ENCODE results near the gene ATL3. TPM values are rescaled to one million over a fixed set of nuclear protein-coding genes. Genes with fewer than 3 reads are reported as not detected.

The ATL3 gene
- total and polyA plus RNA-seq, 12 donors: 12.3 to 110 (median 66.4) TPM

DNA sequence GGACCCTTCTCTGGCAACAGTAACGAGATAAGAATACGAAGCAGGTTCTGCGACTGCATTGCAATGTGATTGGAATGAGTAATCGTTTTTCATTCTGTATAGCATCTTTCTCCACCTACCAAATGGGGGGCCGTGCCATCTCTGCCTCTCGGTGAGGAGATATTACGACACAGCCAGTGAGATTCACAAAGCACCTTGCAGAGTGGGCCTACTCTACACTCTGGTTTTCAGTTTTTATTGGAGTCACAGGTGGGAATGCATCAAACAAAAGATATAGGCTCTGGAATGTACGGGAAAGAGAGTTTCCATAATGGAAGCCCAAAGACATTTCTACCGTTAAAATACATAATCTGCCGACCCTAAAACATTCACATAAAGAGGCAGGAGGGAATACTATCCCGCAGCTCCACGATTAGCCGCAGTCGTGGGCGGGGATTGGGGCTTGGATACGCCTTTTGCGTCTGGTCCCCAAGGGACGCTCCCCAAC lies 9.7 kb upstream of the ATL3 start:
- Histone ChIP-seq H3K27me3 (no peaks in the 10 kb centered on the region), H3K4me1 (replicated peaks in 1 of 2) (peaks cover 18 to 32% of the 10 kb centered on the region in 2 donors), H3K9me3 (replicated peaks in 1 of 3) (no peaks in the 10 kb centered on the region), H3K36me3 (replicated peaks in 1 of 2) (no peaks in the 10 kb centered on the region), H3K27ac (peak overlapping the region; percentile 4 to 94 (median 92)), H3K4me3 (peak overlapping the region in 2 of 4 donors; percentile 70 to 97)
- intact Hi-C loops (cut with DNase I): loop anchor here in 1 of 2 donors (10.0 kb wide), 1 partner anchor 54 kb away; no protein-coding TSS in a partner anchor
- peak in 5 of 7 donors; percentile 25 to 59 (median 37) for DNase-seq
- TF ChIP-seq, protein P1, sequence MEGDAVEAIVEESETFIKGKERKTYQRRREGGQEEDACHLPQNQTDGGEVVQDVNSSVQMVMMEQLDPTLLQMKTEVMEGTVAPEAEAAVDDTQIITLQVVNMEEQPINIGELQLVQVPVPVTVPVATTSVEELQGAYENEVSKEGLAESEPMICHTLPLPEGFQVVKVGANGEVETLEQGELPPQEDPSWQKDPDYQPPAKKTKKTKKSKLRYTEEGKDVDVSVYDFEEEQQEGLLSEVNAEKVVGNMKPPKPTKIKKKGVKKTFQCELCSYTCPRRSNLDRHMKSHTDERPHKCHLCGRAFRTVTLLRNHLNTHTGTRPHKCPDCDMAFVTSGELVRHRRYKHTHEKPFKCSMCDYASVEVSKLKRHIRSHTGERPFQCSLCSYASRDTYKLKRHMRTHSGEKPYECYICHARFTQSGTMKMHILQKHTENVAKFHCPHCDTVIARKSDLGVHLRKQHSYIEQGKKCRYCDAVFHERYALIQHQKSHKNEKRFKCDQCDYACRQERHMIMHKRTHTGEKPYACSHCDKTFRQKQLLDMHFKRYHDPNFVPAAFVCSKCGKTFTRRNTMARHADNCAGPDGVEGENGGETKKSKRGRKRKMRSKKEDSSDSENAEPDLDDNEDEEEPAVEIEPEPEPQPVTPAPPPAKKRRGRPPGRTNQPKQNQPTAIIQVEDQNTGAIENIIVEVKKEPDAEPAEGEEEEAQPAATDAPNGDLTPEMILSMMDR (IDR thresholded peaks at IDR 0.05): no peak
- TF ChIP-seq POLR2A (IDR thresholded peaks at IDR 0.05): no peak
- 4 to 6% (median 5%) methylated on average over 10 to 18 of the region's 18 CpGs for WGBS, 4 donors

DNA sequence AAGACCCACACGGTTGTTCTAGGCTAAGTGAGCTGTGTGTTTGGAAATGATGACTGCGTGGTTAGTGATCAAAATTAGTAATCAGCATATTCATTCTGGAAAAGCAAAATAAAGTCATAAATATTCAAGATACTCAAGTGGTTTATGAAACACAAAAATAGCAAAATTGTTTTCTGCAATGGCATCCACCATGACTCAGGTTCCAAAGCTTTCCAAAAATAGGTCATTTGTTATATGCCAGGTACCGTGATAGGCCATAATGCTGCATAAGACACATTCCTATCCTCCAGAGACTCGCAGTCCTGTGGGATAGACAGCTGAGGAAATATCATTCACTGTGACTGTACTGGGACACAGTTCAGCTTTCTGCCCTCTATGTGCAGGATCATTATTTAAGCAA lies 2.4 kb upstream of the ATL3 start:
- TF ChIP-seq POLR2A (IDR thresholded peaks at IDR 0.05): no peak
- TF ChIP-seq, protein P1 (IDR thresholded peaks at IDR 0.05): no peak
- H3K9me3 ChIP-seq (replicated peaks in 1 of 3): no peaks in the 10 kb centered on the region
- no peaks in the 10 kb centered on the region for H3K27me3 ChIP-seq
- WGBS, 4 donors: 46 to 50% (median 48%) methylated on average over 4 of the region's 4 CpGs
- no peak for DNase-seq
- H3K27ac ChIP-seq: peak overlapping the region in 3 of 5 donors; percentile 18 to 44 (median 19)
- H3K4me1 ChIP-seq (replicated peaks in 1 of 2): peaks cover 7 to 21% of the 10 kb centered on the region in 2 donors
- no peak overlapping the region for H3K4me3 ChIP-seq
- intact Hi-C loops (cut with DNase I): no loop called here
- no peaks in the 10 kb centered on the region for H3K36me3 ChIP-seq (replicated peaks in 1 of 2)

DNA sequence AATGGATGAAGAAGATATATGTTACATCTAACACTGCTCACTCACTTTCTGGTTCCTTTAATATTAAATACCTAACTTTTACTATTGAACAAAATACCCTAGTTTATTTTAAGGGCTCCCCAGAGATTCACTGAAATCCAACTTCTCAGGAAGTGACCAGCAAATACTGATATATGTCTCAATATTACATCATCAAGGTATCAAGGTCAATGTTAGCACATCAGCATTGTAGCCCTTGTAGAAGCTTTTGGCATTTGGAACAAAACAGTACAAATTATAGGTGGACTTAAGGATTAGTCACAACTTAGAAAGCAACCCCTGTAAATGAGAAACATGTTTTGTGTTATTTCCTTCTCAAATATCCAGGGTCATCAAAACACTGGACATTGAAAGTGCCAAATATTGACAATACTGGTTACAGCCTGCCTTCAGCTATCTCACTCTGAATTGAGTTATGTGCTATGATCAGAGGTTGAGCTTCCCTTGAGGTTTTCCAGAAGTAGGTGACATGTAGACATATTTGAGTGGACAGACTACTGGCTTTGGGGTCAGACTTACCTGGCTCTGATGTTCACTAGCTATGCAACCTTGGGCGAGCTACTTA lies 1.9 kb upstream of the ATL3 start:
- Histone ChIP-seq H3K9me3 (replicated peaks in 1 of 3) (no peaks in the 10 kb centered on the region), H3K36me3 (replicated peaks in 1 of 2) (no peaks in the 10 kb centered on the region), H3K4me3 (no peak overlapping the region), H3K27ac (peak overlapping the region in 3 of 5 donors; percentile 18 to 44 (median 19)), H3K27me3 (no peaks in the 10 kb centered on the region), H3K4me1 (replicated peaks in 1 of 2) (peaks cover 11 to 26% of the 10 kb centered on the region in 2 donors)
- intact Hi-C loops (cut with DNase I): no loop called here
- TF ChIP-seq POLR2A (IDR thresholded peaks at IDR 0.05): no peak
- TF ChIP-seq, protein P1 (IDR thresholded peaks at IDR 0.05): no peak
- 64 to 74% (median 73%) methylated on average over 1 of the region's 1 CpG for WGBS, 4 donors
- no peak for DNase-seq

DNA sequence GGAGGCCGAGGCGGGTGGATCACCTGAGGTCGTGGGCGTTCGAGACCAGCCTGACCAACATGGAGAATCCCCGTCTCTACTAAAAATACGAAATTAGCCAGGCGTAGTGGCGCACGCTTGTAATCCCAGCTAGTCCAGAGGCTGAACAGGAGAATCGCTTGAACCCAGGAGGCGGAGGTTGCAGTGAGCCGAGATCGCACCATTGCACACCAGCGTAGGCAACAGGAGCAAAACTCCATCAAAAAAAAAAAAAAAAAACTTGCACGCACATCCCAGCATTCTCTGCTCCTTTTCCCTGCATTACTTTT lies 934 bp upstream of the ATL3 start:
- intact Hi-C loops (cut with DNase I): no loop called here
- DNase-seq: peak in 1 of 7 donors; percentile 58
- Histone ChIP-seq H3K27ac (peak overlapping the region in 2 of 5 donors; percentile 97 to 98), H3K36me3 (replicated peaks in 1 of 2) (no peaks in the 10 kb centered on the region), H3K9me3 (replicated peaks in 1 of 3) (no peaks in the 10 kb centered on the region), H3K4me1 (replicated peaks in 1 of 2) (peaks cover 16 to 35% of the 10 kb centered on the region in 2 donors), H3K4me3 (no peak overlapping the region), H3K27me3 (no peaks in the 10 kb centered on the region)
- WGBS, 4 donors: 85 to 100% (median 98%) methylated on average over 15 to 16 of the region's 16 CpGs
- TF ChIP-seq POLR2A (IDR thresholded peaks at IDR 0.05): no peak
- TF ChIP-seq, protein P1 (IDR thresholded peaks at IDR 0.05): no peak

Data from adrenal gland (tissue), 12 donors.